ENCODE data around the gene SLC37A1.

DNA sequence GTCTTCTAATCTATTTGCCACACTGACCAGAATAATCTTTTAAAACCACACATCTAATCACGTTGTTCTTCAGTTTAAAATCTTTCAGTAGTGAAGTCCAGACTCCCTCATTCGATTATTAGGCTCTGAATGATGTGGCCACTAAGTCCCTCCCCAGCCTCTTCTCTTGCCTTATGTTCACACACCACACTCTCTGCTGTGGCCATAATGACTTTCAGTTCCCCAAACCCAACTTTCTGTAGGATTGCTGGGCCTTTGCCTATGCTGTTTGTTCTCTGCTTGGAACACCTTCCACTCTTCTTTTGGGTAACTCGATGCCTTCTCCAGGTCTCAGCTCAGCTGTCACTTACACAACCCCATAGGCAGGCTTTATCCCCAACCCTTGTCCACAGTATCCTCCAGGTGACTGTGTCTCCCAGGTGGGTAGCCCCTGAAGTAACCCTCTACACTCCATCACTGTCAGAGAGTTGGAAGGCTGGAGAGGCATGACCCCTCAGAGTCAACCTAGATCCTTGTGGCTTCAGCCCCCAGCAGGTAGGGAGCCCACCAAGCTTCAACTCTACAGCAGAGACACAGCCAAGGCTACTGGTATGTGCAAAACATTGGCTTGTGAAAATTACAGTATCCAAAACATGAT lies 8.4 kb upstream of the SLC37A1 start:
- TF ChIP-seq, protein P1, sequence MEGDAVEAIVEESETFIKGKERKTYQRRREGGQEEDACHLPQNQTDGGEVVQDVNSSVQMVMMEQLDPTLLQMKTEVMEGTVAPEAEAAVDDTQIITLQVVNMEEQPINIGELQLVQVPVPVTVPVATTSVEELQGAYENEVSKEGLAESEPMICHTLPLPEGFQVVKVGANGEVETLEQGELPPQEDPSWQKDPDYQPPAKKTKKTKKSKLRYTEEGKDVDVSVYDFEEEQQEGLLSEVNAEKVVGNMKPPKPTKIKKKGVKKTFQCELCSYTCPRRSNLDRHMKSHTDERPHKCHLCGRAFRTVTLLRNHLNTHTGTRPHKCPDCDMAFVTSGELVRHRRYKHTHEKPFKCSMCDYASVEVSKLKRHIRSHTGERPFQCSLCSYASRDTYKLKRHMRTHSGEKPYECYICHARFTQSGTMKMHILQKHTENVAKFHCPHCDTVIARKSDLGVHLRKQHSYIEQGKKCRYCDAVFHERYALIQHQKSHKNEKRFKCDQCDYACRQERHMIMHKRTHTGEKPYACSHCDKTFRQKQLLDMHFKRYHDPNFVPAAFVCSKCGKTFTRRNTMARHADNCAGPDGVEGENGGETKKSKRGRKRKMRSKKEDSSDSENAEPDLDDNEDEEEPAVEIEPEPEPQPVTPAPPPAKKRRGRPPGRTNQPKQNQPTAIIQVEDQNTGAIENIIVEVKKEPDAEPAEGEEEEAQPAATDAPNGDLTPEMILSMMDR (IDR thresholded peaks at IDR 0.05) = no peak
- no peak for TF ChIP-seq POLR2A (IDR thresholded peaks at IDR 0.05)
